Stromal cell of bone marrow (primary cell): ENCODE results near the gene SLC25A33.
"Not testable (repeated sequence)": the region's sequence is repeated elsewhere in the genome, so short reads cannot be mapped to it uniquely, and the experiment has no call there.

Source experiments
- DNase-seq: peaks from one replicate; pipeline ENCODE4 v3.0.0-alpha.2; 2012; ENCODE audit warnings: low read depth

SLC25A33 gene

DNA sequence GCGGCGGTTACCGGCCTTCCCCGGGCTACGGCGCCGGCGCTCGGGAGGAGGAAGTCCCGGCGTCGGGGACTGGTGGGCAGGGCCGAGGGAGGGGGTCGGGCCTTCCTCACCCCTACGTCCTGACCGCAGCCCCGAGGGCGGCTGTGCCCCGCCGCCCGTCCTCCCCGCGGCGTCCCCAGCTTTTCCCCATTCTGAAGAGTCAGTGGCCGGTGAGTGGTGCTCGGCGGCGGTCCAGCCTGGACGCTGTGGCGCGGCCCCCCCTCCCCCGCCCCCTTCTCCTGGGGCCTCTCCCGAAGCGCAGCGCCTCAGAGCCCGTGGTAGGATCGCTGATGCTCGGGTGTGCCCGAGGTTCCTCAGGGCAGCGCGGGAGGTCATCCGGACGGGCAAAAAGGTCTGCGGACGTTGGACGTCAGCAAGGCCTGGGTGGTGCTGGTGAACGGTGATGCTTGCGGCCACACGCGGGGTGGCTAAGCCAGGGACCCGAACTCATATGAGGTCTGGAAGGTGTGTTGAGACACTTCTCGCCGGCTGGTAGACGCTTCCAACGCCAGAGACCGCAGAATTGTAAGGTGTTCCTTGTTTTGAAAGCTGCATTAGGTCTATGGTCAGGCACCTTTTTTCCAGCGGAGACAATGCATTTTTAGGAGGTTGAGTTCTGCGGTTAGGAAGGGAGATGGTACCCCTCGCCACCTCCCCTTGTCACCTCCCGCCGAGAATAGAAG is 725 bp downstream of the SLC25A33 start:
- no peak for DNase-seq

DNA sequence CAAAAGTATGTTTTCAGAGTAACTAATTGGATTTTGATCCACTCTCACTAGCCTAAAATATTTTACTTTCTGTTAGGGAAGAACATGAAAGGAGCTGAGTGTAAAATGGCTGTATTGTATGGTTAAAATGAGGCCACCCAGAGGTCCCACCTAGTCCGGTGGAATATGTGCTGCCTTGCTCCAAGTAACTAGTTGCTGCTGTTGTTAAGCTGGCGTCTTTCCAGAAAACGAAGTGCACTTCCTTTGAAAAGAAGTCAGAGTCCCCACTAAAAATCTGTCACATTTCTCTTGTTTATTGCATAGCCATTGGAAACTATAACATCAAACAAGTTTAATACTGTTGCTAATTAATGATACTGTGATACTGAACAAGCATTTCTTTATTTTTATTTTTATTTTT is 3.2 kb downstream of the SLC25A33 start:
- no peak for DNase-seq

DNA sequence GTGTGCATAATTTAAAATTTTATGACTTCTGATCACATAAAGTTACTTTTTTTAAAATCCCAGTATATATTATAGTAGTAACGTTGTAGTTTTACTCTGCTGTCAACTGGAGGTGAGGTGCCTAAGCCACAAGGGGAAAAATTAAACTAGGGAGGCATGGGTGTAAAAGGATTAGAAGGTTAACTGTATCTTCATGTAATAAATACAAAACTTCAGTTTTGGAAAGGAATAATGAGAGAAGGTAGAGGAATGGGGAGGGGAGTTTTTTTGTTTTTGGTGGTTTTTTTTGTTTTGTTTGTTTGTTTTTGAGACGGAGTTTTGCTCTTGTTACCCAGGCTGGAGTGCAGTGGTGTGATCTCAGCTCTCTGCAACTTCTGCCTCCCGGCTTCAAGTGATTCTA is 5.7 kb downstream of the SLC25A33 start:
- no peak for DNase-seq

DNA sequence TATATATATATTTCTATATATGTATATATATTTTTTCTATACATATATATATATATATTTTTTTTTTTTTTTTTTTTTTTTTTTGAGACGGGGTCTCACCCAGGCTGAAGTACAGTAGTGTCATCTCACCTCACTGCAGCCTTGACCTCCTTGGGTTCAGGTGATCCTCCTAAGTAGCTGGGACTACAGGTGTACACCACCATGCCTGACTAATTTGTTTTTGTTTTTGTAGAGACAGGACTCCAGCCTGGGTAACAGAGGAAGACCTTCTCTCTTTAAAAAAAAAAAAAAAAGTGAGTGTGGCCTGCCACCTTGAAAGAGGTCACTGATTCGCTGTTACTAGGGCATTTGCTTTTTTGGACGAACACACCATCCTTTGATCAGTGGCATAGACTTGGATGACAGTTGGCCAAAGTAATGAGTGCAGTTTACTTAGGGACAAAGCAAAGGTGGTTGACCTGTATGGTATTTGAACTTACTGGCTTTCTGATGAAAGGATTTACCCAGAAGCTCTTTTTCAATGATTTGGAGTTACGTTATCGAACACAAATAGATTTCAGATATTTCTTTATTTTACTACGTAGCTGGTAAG is 10.8 kb downstream of the SLC25A33 start:
- DNase-seq = no peak

DNA sequence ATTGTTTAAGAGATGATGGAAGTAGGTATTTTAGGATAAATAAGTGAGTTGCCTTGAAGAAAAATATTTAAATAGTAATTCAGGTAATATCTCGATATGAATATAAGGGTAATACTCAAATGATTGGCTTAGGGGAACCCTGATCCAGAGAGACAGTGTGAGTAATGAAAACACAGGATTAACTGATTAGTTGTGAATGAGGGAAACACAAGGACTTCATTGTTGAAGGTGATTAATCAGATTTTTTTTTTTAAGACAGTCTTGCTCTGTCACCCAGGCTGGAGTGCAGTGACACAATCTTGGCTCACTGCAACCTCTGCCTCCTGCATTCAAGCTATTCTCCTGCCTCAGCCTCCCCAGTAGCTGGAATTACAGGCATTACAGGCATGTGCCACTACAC is 12.7 kb downstream of the SLC25A33 start:
- DNase-seq = no peak

DNA sequence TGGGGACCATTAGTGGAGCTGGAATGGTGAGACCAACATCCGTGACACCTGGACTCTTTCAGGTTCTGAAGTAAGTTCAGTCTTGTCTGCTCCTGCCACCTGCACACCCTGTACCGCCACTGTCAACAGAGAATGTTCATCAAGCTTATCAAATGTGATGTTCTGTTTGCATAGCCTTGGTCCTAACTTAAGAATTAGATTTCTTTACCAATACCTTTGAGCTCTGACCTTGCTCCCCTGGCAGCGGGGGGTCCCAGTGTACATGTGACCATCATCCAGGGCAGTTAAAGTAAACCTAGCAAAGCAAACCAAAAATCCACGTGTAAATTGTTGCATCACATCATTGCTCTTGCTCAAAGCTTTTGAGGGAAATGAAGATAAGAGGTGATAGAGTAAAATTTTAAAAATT is 14.5 kb downstream of the SLC25A33 start:
- DNase-seq = no peak

DNA sequence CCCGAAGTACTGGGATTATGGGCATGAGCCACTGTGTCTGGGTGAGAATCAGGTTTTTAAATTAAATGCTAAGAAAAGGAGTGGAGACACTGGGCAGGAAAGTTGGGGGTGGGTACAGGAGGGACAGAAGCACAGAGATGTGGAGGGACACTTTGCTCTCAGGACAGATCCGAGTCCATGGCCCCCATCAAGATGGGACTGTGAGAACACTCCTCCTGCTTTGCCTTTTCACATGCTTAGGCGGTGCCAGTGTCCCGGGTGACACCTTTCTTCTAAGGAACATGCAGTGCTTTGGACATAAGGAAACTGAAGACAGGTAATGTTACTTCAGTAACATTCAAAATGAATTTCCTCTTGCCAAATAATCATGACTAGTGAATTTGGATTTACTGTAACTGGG is 16.7 kb downstream of the SLC25A33 start:
- no peak for DNase-seq

DNA sequence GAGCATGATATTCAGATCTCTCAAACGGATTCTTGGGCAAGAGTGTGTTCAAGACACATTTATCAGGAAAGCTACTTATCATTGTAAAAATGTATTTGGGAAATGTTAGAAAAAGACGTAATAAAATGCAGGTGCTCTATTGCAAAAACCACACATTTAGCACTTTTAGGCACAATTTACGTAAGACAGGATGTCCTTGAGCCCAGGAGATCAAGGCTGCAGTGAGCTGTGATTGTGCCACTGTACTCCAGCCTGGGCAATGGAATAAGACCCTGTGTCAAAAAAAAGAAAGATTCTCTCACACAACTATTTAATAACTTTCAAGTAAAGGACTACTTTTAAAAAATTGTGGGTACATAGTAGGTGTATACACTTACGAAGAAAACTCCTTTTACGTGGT is 18.4 kb downstream of the SLC25A33 start:
- DNase-seq = no peak

DNA sequence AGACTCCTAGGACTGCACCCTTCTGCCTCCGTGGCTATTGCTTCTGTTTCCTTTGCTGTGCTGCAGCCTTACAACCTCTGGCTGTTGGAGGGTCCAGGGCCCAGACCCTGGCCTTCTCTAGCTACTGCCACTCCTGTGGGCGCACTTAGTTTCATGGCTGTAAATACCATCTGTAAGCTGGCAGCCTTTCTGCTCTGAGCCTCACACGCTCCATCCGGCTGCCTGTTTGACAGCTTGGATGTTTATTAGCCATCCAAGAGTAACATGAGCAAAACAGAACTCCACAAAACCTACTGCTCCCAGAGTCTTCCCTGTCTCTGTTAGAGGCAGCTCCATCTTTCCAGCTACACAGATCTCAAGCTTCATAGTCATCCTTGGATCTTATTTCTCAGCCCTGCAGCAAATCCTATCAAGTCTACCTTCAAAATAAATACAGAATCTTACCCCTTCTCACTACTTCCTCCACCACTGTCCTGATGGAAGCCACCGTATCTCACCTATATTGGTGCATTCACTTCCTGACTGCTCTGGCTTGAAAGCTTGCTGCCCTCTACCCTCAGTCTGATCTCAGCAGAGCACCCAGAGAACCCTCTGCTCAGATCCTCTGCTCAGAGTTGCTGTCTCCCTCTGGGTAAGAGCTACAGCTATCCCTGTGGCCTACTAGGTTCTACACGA is 19.1 kb downstream of the SLC25A33 start:
- no peak for DNase-seq

DNA sequence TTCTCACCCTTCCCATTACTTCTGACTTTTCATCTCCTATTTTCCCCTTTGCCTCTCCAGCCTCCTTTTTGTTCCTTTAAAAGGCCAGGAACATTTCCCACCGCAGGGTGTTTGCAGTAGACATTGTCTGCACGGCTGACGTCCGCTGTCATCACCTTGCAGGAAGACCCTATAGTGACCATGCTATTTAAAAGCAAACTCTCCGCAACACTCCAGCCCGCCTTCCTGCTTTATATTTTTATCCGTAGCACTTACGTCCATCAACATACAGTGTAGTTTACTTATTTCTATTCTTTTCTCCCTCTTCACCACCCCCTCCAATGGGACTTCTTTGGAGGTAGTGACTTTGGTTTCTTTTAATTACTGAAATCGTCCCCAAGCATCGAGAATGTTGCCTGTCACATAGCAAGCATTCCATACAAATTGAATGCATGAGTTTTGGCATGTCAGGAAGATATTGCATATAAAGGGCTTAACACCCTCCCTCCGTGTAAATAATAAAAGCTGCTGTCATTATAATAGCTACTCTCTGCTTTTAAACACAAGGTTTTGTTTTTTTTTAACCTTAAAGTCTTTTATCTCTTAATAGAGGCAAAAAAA is 19.8 kb downstream of the SLC25A33 start:
- DNase-seq = no peak

DNA sequence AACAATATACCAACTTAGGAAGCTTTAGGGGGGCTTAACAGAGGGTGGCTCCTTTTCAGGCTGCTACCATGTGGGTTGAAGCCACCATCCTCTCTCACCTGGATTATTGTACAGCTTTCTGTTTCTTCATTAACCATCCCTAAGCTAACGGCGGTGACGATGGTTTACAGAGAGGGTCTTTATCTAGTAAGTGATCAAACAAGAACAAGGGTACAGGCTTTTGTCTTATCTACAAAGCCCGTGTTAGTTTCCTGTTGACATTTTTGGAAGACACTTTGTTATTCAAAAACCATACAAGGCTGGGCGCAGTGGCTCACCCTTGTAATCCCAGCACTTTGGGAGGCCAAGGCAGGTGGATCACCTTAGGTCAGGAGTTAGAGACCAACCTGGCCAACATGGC is 20.4 kb downstream of the SLC25A33 start:
- DNase-seq = no peak

DNA sequence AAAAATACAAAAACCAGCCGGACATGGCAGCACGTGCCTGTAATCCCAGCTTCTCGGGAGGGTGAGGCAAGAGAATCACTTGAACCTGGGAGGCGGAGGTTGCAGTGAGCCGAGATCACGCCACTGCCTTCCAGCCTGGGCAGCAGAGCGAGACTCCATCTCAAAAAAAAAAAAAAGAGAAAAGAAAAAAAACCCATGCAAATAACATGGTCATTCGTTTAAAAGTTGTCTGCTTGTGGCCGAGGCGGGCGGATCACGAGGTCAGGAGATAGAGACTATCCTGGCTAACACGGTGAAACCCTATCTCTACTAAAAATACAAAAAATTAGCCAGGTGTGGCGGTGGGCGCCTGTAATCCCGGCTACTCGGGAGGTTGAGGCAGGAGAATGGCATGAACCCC is 20.8 kb downstream of the SLC25A33 start:
- DNase-seq = not testable (repeated sequence)

DNA sequence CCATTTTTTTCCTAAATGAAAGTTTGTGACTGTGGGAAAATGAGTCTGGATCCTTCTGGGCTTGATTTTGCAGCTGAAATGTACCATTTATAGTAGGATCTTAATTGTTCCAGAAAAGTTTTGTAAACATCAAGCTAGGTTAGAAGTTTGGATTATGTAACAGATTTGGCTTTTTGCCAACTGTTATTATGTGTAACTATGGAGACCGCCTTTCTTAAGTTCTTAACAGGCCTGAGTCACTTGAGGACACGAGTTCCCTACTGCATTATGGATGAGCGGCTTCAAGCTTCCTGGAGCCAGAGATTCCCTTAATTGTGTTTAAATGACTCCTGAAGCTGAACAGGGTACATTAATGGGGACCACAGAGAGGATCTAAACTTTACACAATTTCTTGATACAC is 22.2 kb downstream of the SLC25A33 start:
- DNase-seq = peak; percentile 92

DNA sequence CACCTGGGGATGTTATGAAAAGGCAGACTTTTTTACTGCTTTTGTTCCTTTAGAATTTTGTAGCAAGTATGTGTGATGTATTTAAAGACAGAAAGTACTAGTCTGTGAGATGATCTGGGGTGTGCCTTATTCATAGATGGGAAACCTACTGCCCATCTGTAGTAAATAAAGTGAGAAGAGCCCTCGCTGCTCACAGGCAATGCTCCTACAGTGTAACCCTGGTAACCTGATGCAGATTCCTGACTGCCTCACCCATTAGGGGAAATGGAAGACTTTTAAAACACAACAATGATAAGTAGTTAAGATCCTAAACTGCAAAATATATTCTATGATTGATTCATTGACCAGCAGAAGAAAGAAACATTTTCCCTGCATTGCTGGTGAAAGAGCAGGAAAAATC is 30.0 kb downstream of the SLC25A33 start:
- no peak for DNase-seq

DNA sequence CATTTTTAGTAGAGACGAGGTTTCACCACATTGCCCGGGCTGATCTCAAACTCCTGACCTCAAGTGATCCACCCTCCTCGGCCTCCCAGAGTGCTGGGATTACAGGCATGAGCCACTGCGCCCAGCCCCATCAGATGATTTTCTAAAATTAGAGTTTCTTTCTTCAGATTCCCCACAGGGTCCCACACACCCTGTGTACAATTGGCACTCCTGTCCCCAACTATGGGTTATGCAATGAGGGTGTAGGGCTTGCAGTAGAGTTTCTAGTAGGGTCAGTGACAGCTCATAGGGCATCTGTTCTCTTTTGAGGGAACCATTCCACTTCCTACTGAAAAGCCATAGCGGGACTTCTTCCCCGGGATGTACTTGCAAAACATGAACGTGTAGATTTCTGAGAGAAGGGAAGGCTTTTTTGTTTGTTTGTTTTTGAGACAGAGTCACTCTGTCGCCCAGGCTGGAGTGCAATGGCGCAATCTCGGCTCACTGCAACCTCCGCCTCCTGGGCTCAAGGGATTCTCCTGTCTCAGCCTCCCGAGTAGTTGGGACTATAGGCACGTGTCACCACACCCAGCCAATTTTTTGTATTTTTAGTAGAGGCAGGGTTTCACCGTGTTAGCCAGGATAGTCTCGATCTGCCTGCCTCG is 31.7 kb downstream of the SLC25A33 start:
- not testable (repeated sequence) for DNase-seq

DNA sequence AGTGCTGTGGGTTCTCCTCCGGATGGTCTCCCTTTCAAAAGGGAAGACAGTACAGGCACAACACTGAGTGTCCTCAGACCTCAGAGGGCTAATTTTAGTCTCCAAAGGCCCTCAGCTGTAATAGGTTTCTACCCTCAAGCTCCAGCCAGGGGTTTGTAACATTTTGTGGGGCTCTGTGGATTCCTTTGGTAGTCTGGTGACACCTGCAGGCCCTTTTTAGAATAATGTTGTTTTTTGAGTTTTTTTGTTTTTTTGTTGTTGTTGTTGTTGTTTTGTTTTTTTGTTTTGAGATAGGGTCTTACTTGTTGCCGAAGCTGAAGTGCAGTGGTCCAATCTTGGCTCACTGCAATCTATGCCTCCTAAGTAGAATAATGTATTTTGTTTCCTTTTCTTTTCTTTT is 34.5 kb downstream of the SLC25A33 start:
- DNase-seq = no peak

DNA sequence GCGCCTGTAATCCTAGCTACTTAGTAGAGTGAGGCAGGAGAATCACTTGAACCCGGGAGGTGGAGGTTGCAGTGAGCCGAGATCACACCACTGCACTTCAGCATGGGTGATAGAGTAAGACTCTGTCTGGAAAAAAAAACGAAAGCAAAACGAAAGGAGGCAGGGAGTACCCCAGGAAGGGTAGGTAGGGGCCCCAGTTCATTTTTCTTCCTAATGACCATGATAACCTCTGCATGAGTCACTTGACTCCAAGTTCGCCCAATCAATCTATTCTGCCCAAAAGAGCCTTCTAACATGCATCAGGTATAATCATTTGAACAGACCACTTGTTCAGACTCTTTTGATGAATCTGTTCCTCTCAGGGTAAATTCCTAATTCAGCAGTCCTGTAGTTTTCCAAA is 36.2 kb downstream of the SLC25A33 start:
- DNase-seq = no peak

DNA sequence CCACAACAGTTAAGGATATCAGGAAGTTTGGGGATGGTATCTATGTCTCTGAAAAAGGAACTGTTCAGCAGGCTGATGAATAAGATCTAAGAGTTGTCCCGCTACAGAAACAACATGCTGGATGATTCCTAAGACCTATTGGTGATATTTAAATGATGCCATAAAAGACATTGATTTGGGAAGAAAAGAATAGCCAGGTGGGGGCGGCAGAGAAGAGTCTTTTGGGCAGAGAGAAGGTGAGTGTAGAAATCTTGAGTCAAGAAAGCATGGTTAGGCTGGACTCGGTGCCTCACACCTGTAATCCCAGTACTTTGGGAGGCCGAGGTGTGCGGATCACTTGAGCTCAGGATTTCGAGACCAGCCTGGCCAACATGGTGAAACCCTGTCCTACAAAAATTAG is 37.6 kb downstream of the SLC25A33 start:
- no peak for DNase-seq

DNA sequence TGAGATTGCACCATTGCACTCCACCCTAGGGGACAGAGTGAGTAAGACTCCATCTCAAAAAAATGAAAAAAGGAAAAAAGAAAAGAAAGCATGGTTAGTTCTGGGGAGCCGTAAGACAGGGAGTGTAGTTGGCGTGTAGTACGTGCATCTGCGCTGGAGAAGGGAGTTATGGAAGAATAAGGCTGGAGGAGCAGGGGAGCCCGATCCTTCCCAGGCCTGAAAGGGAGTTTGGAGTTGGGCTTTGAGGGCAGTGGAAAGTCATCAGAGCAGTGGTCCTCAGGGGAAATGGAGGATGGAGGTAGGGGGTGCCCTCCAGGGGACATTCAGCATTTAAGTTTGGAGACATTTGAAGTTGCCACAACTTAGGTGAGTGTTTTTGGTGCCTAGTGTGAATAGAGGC is 38.2 kb downstream of the SLC25A33 start:
- no peak for DNase-seq

DNA sequence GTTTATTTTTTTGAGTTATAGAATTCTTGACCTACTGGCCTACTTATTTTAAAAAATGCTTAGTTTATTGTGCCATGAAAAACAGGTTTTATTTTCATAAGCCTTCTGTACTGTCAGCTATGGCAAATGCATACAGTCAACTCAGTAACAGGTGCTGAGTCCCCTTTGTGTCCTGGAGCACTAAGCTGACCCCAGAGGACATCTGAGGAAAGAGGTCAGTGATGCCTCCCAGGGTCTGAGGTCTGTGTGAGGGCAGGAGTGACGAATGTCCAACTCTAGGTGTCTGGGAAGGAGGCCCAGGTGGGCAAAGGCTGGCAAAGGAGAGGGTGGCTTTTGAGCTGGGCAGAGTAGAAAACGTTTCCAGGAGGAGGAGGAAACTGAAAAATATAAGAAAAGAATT is 41.7 kb downstream of the SLC25A33 start:
- no peak for DNase-seq

DNA sequence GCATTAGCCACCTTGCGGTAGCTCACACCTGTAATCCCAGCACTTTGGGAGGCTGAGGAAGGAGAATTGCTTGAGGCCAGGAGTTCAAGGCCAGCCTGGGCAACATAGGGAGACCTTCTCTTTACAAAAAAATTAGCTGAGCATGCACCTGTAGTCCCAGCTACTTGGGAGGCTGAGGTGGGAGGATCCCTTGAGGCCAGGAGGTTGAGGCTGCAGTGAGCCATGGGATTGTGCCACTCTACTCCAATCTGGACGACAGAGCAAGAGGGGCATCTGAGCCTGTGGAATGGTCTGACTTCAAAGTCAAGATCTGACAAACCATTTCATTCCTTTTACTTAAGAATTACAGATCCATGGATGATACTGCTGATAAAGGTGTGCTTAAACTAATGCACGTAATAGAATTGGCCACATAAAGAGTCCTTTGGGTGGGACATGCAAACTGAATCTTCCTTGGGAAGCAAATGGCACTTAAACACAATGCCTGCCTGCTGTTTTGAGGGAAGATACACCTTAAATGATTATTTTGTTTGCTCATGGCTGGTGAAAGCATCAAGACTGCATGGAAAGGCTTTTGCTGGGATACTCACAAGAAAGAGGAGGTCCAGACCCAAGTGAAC is 47.0 kb downstream of the SLC25A33 start:
- DNase-seq = no peak

DNA sequence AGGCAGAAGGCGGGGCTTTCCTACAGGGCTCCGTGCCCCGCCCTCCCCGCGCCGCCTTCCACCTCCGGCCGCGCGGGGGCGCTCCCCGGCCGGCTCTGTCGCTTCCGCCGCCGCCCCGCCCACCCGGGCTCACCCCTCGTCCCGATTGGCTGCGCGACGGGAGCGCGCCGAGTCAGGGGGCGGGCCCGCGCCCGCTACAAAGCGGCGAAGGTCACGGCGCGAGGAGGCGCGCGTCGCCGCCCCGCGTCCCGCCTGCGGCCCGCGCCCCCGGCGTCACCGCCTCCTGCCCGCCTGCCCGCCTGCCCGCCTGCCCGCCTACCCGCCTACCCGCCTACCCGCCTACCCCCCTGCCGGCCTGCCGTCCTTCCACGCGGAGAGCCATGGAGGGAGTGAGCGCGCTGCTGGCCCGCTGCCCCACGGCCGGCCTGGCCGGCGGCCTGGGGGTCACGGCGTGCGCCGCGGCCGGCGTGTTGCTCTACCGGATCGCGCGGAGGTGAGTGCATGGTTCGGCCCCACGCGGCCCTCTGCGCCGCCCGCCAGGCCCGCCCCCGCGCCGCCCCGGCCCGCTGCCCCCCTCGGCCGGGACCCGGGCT is 49.4 kb downstream of the SLC25A33 start, which contains the start of gene TMEM201:
Gene TMEM201, plus strand, starts transcription at position 361 of the 593 bp plus-strand sequence. Its CDS starts 20 bp downstream, at position 381.
- peak; percentile 87 for DNase-seq
